Measurements from ENCODE around the gene EWSR1.

The EWSR1 gene

DNA sequence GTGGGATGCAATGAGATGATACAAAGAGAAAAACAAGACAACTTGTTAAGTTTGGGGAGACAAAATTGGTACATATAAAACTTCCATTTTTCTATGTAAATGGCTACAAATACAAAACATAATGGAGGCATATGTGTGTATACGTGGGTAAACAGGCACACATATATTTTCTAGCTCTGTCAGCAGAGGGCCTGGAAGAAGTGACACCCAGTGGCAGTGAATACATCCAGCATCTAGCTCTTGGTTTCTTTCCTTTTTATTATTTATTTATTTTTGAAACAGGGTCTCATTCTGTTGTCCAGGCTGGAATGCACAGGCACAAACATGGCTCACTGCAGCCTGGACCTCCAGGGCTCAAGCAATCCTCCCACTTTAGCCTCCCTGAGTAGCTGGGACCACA, 52.5 kb downstream of the EWSR1 start:
- no peak for DNase-seq

DNA sequence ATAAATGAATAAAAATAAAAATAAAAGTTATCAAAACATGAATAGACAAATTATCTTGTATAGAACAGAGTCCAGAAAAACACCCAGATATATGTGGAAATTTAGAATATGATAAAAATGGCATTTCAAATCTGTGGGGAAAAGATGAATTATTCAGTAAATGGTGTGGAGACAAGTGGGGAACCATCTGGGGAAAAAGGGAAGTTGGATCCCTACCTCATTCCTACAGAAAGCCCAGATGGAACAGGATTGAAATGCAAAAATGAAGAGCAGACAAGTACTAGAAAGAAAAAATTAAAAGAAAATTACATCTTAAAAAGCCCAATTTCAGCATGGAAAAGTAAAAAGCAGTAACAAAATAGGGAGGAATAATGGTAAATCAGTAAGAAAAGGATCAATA, 55.6 kb downstream of the EWSR1 start:
- no peak for DNase-seq

DNA sequence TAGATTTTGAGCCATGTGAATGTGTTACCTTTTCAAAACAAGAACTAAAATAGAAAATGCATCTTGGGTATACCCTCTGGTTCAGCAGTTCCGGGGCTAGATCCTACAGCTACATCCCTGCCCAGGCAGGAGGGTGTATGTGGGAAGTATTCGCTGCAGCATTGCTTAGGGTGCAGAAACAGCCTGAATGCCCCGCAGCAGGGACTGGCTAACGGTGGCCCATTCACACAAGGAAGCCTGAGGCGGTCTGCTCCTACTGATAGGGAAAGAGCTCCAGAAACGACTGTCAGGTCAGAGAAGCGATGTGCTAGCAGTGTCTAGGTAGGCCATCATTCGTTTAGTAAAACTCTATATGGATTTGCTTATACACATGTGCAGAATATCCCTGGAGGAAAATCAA, 57.3 kb downstream of the EWSR1 start:
- DNase-seq, result no peak

DNA sequence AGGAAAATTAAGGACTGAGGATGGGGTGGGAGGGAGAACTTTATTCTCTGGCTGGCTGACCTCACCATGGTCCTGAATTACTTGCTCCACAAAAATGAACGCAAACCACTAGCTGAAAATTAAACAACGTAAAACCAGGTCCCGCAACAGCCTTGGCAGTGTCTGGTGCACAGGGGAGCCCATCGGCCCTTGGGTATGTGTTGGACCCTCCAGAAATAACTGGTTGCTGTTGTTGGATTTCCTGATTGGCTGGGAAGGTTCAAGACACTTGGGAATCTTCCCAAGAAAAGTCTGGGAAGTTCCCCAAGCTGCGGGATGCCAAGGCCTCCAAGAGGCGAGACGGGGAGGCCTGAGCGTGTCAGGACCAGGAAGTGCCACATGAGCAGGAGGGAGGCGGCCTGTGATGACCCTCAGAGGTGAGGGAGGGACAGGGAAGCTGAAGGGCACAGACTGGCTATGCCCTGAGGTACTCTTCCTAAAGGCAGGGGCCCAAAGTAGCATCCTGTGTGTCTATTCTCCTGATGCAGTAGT, 57.8 kb downstream of the EWSR1 start:
- DNase-seq, result no peak

DNA sequence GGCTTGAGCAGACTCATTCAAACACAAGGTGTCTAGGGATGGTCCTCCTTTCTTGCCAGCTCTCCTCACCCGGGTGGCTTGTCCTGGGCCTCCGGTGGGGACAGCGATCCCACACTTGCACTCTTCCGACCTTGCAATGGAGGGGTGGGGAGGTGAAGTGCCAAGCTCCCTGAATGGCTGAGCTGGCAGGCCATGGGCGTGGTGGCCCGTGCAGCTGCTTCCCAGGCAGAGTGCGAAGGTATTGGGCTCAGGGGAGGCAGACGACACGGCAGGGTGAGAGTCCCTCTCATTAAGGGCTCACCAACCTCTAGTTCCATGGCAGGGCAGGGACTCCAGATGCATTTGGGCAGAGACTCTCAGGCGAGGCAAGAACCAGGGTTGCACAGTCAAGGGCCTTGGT, 58.4 kb downstream of the EWSR1 start:
- no peak for DNase-seq

DNA sequence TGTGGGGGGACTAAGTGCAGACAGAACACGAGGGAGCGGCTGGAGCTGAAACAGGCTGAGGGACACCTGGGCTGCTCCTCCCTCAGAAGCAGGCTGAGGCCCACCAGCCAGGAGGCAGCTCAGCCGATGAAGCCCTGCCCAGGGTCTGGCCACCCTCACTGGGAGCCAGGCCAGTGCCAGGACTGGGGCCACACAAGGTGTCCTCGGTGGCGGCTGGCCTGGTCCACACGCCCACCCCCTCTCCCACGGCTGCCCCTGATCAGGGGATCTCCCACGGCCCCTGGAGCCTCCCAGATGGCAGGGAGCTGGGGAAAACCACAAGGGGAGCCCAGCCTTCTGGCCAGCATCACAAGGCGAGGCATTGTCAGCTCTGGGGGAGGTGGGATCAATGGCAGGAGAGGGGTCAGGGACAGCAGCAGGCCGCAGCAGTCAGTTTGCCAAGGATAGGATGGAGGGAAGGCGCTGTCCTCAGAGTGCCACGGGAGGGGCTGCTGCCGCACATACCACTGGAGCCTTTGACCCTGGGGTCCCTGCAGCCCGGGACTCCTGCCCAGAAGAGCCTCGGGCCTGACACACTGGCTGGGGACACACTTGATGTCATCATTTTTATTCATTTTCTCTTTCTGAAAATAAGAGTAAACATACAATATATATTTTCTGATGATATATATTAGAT, 59.2 kb downstream of the EWSR1 start:
- DNase-seq, result no peak

DNA sequence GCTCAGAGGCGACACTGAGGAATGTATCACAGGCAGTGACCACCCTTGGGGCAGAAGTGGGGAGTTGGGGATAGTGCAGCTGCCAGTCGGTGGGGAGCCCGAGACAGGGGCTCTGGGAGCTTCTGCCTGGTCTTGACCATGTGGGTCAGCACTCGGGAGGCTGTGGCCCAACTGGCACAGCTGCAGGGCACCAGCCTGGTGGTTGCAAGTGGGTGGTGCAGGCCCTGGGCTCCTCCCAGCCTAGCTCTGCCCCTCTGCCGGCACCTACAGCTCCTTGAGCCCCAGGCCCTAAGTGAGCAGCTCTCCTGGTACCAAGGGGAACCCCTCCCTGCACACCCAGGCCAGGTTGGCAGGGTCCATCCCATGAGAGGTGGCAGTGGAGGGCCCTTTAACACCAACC, 60.0 kb downstream of the EWSR1 start:
- no peak for DNase-seq

DNA sequence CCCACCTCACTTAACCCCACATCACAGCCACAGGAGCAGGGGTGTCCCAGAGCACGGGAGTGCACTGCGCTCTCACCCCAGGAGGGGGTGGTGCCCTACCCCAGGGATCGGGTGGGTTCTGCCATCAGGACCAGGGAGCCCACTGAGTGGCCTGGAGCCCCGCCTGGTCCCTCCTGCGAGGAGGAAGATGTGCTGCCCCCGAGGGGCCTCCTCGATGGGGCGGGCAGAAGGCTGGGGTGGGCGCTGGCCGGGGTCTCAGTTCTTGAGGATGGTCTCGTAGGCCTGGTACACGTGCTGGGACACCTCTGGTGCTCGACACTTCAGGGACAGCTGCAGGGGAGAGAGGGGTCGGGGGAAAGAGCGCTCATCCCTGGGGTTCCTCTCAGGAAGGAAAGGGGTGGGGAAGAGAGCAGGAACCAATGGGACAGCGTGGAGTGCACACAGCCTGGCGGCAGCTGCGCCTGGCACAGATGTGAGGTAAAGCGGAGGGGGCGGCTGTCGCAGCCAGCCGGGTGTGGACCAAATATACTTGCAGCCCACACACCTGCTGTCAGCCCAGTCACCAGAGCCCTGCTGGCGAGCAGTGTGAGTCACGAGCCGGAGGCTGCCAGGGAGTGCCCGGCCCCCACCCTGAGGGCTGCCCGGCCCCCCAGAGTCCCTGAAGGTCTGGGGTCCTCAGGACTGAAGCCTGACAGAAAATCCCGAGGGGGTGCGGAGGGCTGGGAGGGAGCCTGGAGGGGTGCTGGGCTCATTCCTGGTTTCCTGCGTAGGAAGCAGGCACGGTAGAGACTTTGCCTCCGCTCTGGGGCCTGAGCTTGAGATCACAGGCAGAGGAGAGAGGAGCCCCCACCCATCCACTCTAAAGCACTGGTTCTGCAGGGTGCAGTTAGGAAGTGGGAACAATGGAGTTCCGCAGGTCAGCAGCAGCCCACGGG, 60.8 kb downstream of the EWSR1 start:
- DNase-seq, result no peak

DNA sequence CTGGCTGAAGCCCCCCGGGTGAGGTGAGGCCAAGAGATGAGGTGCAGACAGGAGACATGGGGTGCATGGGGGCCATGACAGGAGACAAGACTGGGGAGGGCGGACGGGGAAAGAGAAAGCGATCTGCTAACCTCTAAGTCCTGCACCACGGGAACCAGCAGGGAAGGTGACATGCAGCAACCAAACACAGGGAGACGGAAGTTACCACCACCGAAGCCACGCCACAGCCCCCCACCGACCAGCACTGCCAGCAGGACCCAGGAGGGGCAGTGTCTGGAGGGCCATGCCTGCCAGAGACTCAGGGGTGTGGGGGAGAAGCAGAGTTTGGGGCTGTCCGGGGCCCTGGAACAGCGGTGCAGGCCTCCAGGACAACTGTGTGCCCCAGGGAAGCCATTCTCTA, 61.5 kb downstream of the EWSR1 start:
- no peak for DNase-seq

DNA sequence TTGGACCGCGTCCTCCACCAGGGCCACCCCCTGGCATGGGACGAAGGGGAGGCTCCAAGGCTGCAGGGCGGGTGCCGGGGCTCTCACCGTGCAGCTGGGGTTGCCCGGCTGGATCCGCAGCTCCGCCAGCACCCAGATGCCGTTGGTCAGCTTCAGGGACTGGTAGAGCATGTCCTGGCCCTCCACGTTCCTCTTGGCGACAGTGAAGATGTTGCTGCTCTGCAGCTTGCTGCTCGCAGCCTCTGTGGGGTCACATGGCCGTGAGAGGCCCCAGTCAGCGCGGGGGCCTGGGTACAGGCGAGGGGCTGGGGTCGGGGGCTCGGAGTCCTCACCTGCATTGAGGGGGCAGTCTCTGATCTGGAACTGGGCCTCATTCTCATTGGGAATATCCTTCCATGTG, 62.2 kb downstream of the EWSR1 start:
- no peak for DNase-seq

DNA sequence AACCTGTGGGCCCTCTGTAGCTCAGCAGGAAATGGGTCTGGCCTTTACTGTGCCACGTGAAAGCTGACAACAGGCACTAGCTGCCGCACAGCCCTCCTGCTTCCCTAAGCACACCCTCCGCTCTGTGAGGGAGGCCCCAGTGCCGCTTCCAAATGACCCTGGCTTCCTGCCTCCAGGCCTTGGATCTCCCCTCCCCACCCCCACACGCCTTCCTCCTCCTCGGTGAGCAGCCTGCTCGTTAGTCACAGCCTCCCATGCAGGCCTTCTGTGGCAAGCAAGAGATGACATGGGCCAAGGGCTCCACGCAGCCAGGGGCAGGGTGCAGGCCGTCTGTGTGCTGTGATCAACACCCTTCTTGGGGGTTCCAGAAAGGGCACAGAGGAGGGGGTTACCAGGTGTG, 62.7 kb downstream of the EWSR1 start:
- DNase-seq, result no peak

DNA sequence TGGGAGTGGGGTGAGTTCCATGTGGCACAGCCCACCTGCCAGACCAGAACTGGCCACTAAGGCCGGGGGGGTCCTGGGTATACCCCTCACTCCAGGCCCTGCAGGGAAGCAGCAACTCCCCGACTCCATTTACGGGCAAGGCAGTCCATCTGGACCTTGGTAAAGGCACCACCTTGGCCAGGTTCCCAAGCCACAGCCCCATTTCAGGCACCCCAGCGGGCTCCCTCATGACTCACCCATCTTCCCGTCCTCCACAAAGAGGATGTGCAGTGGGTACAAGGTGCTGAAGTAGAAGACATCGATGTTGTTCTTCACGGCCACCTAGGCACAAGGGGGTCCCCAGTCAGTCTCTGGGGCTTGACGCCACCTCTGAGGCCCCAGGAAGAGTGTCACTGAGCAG, 63.1 kb downstream of the EWSR1 start:
- no peak for DNase-seq

DNA sequence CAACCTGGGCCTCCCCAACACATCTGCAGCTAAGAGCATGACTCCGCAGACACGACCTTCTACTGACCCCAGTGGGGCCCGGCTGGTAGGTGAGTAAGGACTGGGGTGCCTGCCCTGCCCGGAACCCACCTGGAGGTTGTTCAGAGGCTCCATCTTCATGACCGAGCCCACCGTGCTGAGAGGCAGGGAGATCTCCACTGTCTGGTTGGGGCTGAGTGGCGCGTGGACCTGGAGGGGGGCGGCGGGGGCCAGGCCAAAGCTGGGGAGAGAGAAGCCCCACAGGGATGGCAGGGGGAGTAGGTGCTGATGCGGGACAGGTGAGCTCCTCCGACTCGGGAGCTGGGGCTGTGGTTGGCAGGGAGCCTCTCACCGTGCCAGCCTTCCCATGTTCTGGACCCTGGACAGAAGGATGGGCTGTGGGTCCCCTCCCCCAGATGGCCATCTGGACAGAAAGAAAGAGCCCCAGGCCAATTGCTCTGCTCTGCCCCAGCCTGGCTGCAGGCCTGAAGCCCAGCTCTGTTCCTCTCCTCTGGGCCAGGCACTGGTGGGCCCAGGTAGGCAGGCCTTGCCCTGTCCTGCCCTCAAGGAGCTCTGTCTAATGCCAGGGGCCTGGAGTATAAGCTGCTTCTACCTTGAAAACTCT, 63.7 kb downstream of the EWSR1 start:
- no peak for DNase-seq

DNA sequence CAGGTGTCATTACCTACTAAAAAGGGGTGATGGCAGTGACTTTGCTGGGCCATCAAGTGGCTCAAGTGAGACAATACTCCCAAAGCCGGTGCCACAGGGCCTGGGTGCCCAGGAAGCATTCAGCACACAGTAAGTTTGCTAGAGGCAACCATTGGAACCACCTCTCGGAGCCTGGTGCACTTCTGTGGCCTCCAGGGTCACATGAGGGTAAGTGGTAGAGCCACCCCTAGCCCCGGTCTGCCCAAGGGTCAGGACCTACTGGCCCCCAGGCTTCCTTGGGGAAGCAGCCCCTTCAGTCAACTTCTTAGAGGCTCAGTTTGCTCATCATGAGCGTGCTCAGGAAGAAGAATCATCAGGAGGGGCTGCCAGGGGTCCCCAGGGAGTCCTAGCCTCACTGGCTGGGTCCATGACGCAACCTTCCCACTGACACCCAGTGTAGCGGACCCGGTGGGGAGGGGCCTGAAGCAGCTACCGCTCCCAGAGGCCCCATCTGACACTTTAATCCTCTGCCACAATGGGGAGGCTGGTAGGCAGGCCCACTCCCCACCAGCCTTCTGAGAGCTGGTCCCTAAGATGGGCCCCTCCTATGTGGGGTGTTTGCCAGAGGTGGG, 64.9 kb downstream of the EWSR1 start:
- DNase-seq, result no peak

DNA sequence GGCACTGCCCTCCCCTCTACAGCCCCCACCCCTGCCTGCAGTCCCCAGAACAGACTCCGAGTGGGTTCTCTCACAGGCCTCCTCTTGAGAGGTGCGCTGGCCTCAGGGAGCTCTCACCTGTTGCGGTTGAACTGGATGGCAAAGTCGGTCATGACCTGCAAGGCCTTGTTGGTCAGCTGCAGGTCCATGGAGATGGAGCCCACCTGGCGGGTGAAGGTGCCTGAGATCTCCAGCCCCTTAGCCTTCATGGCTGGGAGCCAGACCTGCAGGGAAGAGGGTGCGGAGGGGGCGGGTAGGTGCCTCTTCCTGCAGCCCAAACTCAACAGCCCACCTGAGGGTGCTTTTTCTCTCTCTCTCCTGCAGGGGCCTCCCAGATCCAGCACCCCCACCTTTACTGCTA, 66.1 kb downstream of the EWSR1 start:
- no peak for DNase-seq

DNA sequence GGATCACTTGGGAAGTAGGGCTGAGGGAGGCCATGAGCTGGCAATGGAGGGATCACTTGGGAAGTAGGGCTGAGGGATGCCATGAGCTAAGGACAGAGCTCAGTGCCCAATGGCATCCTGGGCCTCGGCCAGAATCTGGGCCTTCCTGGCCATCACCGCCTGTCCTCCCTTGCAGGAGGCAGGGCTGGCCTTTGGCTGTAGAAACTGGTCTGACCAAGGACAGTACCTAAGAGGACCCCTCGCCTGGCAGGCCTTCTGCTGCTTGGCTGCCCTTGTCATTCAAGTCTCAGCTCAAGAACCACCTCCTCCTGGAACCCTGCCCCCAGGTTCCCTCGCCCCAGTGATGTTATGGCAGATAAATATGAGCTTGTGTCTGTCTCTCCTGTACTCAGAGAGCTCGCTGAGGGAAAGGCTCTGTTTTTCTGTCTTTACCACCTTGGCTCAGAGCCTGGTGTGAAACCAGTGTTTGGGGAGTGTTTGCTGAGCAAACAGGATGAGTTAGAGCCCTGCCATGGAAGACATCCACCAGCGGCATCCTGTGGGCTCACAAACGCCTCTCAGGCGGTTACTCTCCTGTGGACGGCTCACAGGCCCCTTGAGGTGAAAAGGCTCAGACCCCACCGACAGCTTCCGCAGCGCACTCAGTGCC, 66.8 kb downstream of the EWSR1 start:
- DNase-seq, result peak in 1 of 2 experiments; percentile 6

DNA sequence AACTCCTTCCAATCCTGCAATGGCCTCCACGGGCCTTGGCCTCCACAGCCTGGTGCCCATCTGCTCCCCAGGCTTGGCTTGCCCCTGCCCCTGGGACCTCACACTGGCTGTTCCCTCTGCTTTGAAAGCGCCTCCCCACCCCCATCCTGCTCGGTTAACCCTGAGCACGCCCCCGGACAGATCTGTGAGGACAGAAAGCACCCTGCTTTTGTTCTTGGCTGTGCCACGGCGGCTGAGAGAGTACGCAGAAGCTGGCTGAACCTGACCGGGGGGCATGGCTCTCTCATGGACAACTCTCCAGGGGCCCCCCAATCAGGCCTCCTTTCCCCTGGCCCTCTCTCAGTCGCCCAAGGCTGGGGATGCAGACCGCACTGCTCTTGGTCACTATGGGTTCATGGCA, 67.6 kb downstream of the EWSR1 start:
- DNase-seq, result no peak

DNA sequence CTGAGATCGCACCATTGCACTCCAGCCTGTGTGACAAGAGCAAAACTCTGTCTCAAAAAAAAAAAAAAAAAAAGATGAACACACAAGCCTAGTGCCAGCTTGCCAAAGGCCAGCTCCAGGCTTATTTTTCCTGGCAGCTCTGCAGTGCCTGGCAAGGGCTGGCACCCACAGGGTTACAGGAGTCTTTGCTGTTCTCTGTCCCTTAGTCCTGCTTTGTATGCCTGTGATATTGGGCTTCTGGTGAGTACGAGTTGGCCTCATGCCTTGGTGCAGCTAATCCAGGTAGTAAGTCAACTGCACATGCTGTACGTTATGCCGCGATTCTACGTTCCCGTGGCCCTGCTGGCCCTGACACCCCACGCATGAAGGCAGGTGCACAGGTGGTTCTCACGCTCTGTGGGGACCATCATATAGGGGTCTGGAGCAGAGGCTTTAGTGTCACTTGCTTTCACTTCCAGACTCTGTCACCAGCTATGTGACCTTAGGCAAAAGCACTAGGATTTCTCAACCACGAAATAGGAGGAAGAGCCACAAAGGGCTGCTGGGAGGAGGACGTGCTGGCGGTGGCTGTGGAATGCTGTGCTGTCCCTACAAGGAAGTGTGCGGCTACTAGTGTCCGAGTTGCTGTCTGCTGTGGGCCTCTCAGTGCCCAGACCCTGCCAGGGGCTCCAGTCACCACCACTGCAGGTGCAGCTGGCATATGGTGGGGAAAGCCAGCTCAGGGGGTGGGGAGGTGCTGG, 68.9 kb downstream of the EWSR1 start:
- no peak for DNase-seq

DNA sequence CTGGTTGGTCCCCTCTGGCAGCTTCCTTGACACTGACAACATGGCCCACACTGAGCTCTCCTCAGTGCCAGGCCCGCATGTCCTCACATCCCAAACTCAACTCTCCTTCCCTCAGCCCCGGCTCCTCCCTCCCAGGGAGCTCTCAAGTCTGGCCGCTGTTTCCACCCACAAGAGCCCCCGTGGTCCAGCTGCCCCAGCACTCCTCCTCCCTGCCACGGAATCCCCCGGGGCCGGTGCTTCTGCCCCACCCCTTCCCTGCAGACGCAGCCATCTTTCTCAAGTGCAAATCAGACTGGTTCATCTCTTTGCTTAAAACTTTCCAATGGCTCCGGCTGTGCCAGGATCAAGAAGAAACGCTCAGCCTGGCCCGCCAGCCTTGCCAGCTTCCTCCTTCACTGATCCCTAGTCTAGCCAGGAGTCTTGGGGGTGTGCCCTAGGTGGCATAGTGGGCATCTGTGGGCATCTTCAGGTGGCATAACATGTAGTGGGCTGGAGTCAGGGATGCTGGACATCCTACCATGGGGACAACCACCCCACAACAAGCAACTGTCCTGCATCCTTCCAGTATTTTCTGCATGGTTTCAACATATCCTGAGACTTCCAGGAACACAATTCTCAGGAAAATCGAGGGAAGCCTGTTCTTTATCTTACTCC, 69.7 kb downstream of the EWSR1 start:
- no peak for DNase-seq

DNA sequence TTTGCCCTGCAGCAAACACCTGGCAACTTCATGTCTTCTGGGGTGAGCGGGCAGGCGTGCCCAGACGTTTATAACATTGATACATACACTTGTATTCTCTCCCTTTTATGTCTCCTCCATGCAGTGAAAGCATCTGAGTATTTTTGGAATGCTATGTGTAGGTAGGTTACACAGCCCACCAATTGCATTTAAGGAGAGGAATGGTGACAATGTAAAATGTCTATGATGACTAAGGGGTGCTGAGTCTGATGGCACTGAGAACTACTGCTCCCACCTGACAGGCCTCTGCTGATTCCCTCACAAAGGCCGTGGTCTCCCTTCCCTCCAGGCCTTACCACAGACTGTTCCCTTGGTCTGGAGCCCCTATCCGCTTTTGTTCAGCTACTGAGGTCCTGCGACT, 70.3 kb downstream of the EWSR1 start:
- no peak for DNase-seq

All from NCI-H2081 (cell line).